Caco-2 (cell line): ENCODE data around the gene USF2. TPM values are rescaled to one million over a fixed set of nuclear protein-coding genes. Genes with fewer than 3 reads are reported as not detected.

Experiments used
- BruUV-seq: library from RNA; stranded (reverse); fragments of 400-500 nt; replicated peaks from 2 replicates; lab custom pipeline; 2021; lab: Mats Ljungman, UMichigan
- CTCF ChIA-PET: fragments of 300-600 bp; sonication (Branson Sonifier 250); formaldehyde crosslinking; loops from one replicate; lab custom pipeline; 2022; ENCODE audit warnings: antibody characterized with exemption; lab: Charles Lee
- POLR2A ChIA-PET: fragments of 300-600 bp; sonication (Branson Sonifier 250); formaldehyde crosslinking; loops from one replicate; lab custom pipeline; 2022; ENCODE audit warnings: antibody characterized with exemption; lab: Charles Lee
- DNase-seq, 2 experiments: peaks; one replicate each; pipeline versions ENCODE4 v3.0.0 to v3.0.0-alpha.2; 2020 to 2022
- H3K27me3 ChIP-seq: replicated peaks from 2 replicates; pipeline ENCODE4 v1.6.0; 2011; ENCODE audit warnings: low read length; ENCODE audit not compliant: control insufficient read depth, insufficient read depth
- H3K36me3 ChIP-seq: 2 replicates; pipeline ENCODE4 v1.5.1; 2011; ENCODE audit warnings: low read length; ENCODE audit not compliant: control insufficient read depth, insufficient read depth
- H3K4me1 ChIP-seq: fragments of 250-450 bp; sonication (Bioruptor Pico); 2 replicates; pipeline ENCODE4 v1.5.1; 2020; ENCODE audit warnings: mild to moderate bottlenecking
- H3K4me3 ChIP-seq: 2 replicates; pipeline ENCODE4 v1.5.1; 2011; ENCODE audit warnings: low read depth, mild to moderate bottlenecking, control low read depth, low read length
- H3K9me3 ChIP-seq: fragments of 250-450 bp; sonication (Bioruptor Pico); 2 replicates; pipeline ENCODE4 v1.5.1; 2020; ENCODE audit warnings: mild to moderate bottlenecking, moderate library complexity
- H3K27ac Mint-ChIP-seq: one replicate; pipeline ENCODE4 v1.8.0; 2022; ENCODE audit warnings: mixed read lengths; ENCODE audit not compliant: unreplicated experiment
- H3K27me3 Mint-ChIP-seq: one replicate; pipeline ENCODE4 v1.8.0; 2022; ENCODE audit warnings: mixed read lengths; ENCODE audit not compliant: insufficient read depth, unreplicated experiment
- H3K36me3 Mint-ChIP-seq: one replicate; pipeline ENCODE4 v1.8.0; 2022; ENCODE audit warnings: mild to moderate bottlenecking, mixed read lengths; ENCODE audit not compliant: insufficient read depth, unreplicated experiment
- H3K4me1 Mint-ChIP-seq: one replicate; pipeline ENCODE4 v1.8.0; 2022; ENCODE audit warnings: low read depth, mixed read lengths; ENCODE audit not compliant: unreplicated experiment
- H3K4me3 Mint-ChIP-seq: one replicate; pipeline ENCODE4 v1.8.0; 2022; ENCODE audit warnings: mild to moderate bottlenecking, moderate library complexity, mixed read lengths; ENCODE audit not compliant: unreplicated experiment
- H3K9me3 Mint-ChIP-seq: one replicate; pipeline ENCODE4 v1.8.0; 2022; ENCODE audit warnings: mixed read lengths; ENCODE audit not compliant: unreplicated experiment
- CTCF ChIP-seq, 2 experiments: fragments of 200-600 bp in 1 of 2; IDR thresholded peaks; 1 replicate in 1 of 2; 2 replicates in 1 of 2; pipeline versions ENCODE4 v1.5.1 to v1.8.0; 2011 to 2022; ENCODE audit warnings: antibody characterized with exemption in 1 of 2, control low read depth in 1 of 2, inconsistent platforms in 1 of 2, low read depth in 1 of 2, low read length in 1 of 2, mild to moderate bottlenecking in 1 of 2, moderate library complexity in 1 of 2; ENCODE audit not compliant: insufficient read depth in 1 of 2, severe bottlenecking in 1 of 2, unreplicated experiment in 1 of 2
- intact Hi-C: fragments of 100-400 bp; cut with micrococcal nuclease; formaldehyde crosslinking; loops from one replicate; pipeline ENCODE4 v1.10.0; 2022; ENCODE audit not compliant: unreplicated experiment
- total RNA-seq: library from RNA; stranded (reverse); gene quantifications from 2 replicates; pipeline ENCODE4 v1.2.3, GENCODE V29; 2022

The USF2 gene
- total RNA-seq, 1 experiment from 2014 or later: 105 TPM

GRCh38 chr19:35306473-35307246 lies 37.9 kb downstream of the USF2 start:
- Histone ChIP-seq H3K36me3 (no peaks in the 10 kb centered on the region), H3K27me3 (no peaks in the 10 kb centered on the region), H3K4me1 (peaks cover 34% of the 10 kb centered on the region), H3K4me3 (no peak overlapping the region), H3K9me3 (no peaks in the 10 kb centered on the region)
- ChIA-PET POLR2A (no interaction called here), CTCF (interaction anchor here (0.6 to 1.7 kb wide), 4 partner anchors 180 to 341 kb away, joined by 3 to 4 read pairs (median 3); partner anchors contain the start of gene COX6B1)
- intact Hi-C loops: no loop called here
- Mint-ChIP-seq H3K36me3 (no peaks in the 10 kb centered on the region), H3K27ac (peak overlapping the region; percentile 65), H3K27me3 (no peaks in the 10 kb centered on the region), H3K4me1 (peaks cover 12% of the 10 kb centered on the region), H3K9me3 (no peaks in the 10 kb centered on the region), H3K4me3 (no peak overlapping the region)
- peak; percentile 52 to 69 for TF ChIP-seq CTCF (IDR thresholded peaks at IDR 0.05; ENCODE audit: insufficient read depth in 1 of 2, low read depth in 1 of 2, low read length in 1 of 2, severe bottlenecking in 1 of 2, unreplicated experiment in 1 of 2)
- DNase-seq: peak in 1 of 2 experiments; percentile 56
- no TSS peak for BruUV-seq

GRCh38 chr19:35307931-35308330 lies 39.2 kb downstream of the USF2 start:
- H3K4me1 Mint-ChIP-seq: peaks cover 18% of the 10 kb centered on the region
- TF ChIP-seq CTCF (IDR thresholded peaks at IDR 0.05; ENCODE audit: insufficient read depth in 1 of 2, low read depth in 1 of 2, low read length in 1 of 2, severe bottlenecking in 1 of 2, unreplicated experiment in 1 of 2): no peak
- H3K27ac Mint-ChIP-seq: no peak overlapping the region
- intact Hi-C loops: no loop called here
- H3K36me3 Mint-ChIP-seq: no peaks in the 10 kb centered on the region
- no peak for DNase-seq
- no peak overlapping the region for H3K4me3 ChIP-seq
- no peaks in the 10 kb centered on the region for H3K27me3 ChIP-seq
- no TSS peak for BruUV-seq
- H3K9me3 ChIP-seq: no peaks in the 10 kb centered on the region
- no peaks in the 10 kb centered on the region for H3K36me3 ChIP-seq
- ChIA-PET POLR2A (no interaction called here), CTCF (interaction anchor here (1.7 kb wide), 1 partner anchor 203 kb away, joined by 3 read pairs; no protein-coding TSS in a partner anchor)
- H3K27me3 Mint-ChIP-seq: no peaks in the 10 kb centered on the region
- no peaks in the 10 kb centered on the region for H3K9me3 Mint-ChIP-seq
- H3K4me3 Mint-ChIP-seq: no peak overlapping the region
- H3K4me1 ChIP-seq: peaks cover 41% of the 10 kb centered on the region

DNA sequence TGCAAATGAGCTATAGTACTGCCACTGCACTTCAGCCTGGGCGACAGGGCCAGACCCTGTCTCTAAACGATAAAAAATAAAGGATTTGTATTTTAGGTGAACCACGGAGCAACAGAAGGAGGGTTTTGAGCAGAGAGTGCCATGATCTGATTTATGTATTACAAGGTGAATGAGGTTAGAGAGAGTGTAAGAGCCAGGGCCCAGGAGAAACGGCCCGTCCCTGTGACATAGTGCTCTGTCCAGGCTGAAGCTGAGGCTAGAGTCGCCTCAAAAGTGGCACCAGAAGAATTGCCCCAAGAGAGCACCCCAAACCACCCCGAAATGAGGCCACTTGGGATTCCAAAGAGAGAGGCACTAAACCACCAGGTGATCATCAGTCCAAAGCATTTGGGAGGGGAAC lies 40.1 kb downstream of the USF2 start:
- peaks cover 18% of the 10 kb centered on the region for H3K4me1 Mint-ChIP-seq

More for the DNA sequence above, 40.1 kb downstream of the USF2 start:
- Histone ChIP-seq H3K4me3 (no peak overlapping the region), H3K4me1 (peaks cover 41% of the 10 kb centered on the region), H3K27me3 (no peaks in the 10 kb centered on the region), H3K9me3 (no peaks in the 10 kb centered on the region), H3K36me3 (no peaks in the 10 kb centered on the region)
- intact Hi-C loops: no loop called here
- H3K36me3 Mint-ChIP-seq: no peaks in the 10 kb centered on the region
- H3K9me3 Mint-ChIP-seq: no peaks in the 10 kb centered on the region
- H3K4me3 Mint-ChIP-seq: no peak overlapping the region
- TF ChIP-seq CTCF (IDR thresholded peaks at IDR 0.05; ENCODE audit: insufficient read depth in 1 of 2, low read depth in 1 of 2, low read length in 1 of 2, severe bottlenecking in 1 of 2, unreplicated experiment in 1 of 2): no peak
- H3K27me3 Mint-ChIP-seq: no peaks in the 10 kb centered on the region
- H3K27ac Mint-ChIP-seq: peak overlapping the region; percentile 38
- DNase-seq: no peak
- ChIA-PET CTCF (interaction anchor here (1.0 kb wide), 1 partner anchor 18 kb away, joined by 3 read pairs; no protein-coding TSS in a partner anchor), POLR2A (no interaction called here)
- BruUV-seq: no TSS peak
